ENCODE results near the gene KCNG4.

KCNG4 gene
- total RNA-seq = 0 reads per million in 3 donors

- Histone ChIP-seq H3K9me3 (ENCODE audit: control insufficient read depth, low read length) (no peaks in the 10 kb centered on the region), H3K36me3 (ENCODE audit: control insufficient read depth, insufficient read depth, low read length) (no peaks in the 10 kb centered on the region), H3K27me3 (replicated peaks; ENCODE audit: control insufficient read depth, insufficient read depth, low read length, poor library complexity, severe bottlenecking) (peaks cover 2% of the 10 kb centered on the region), H3K4me1 (ENCODE audit: control insufficient read depth, insufficient read depth, low read length, poor library complexity, severe bottlenecking) (no peaks in the 10 kb centered on the region), H3K4me3 (ENCODE audit: insufficient read depth, low read depth, low read length, poor library complexity, severe bottlenecking) (no peak within 1 kb of the TSS), H3K27ac (ENCODE audit: insufficient read depth, low read length, poor library complexity, severe bottlenecking) (no peak within 1 kb of the TSS)
- no peak for DNase-seq
Measured at GRCh38 chr16:84239909-84240308, at the start of gene KCNG4. TSS of gene KCNG4 (minus strand) at chr16:84240012. CDS start at chr16:84237485, 2,527 bp downstream.

- Histone ChIP-seq H3K4me1 (ENCODE audit: control insufficient read depth, insufficient read depth, low read length, poor library complexity, severe bottlenecking) (no peaks in the 10 kb centered on the region), H3K27me3 (replicated peaks; ENCODE audit: control insufficient read depth, insufficient read depth, low read length, poor library complexity, severe bottlenecking) (no peaks in the 10 kb centered on the region), H3K9me3 (ENCODE audit: control insufficient read depth, low read length) (no peaks in the 10 kb centered on the region), H3K36me3 (ENCODE audit: control insufficient read depth, insufficient read depth, low read length) (no peaks in the 10 kb centered on the region), H3K4me3 (ENCODE audit: insufficient read depth, low read depth, low read length, poor library complexity, severe bottlenecking) (no peak overlapping the region), H3K27ac (ENCODE audit: insufficient read depth, low read length, poor library complexity, severe bottlenecking) (no peak overlapping the region)
- DNase-seq = no peak
Measured at GRCh38 chr16:84288902-84289301, 49.1 kb upstream of the KCNG4 start.

GRCh38 chr16:84286578-84287240 is 46.9 kb upstream of the KCNG4 start:
- H3K27ac ChIP-seq (ENCODE audit: insufficient read depth, low read length, poor library complexity, severe bottlenecking) = no peak overlapping the region
- DNase-seq = no peak
- no peaks in the 10 kb centered on the region for H3K9me3 ChIP-seq (ENCODE audit: control insufficient read depth, low read length)
- no peaks in the 10 kb centered on the region for H3K27me3 ChIP-seq (replicated peaks; ENCODE audit: control insufficient read depth, insufficient read depth, low read length, poor library complexity, severe bottlenecking)
- H3K4me3 ChIP-seq (ENCODE audit: insufficient read depth, low read depth, low read length, poor library complexity, severe bottlenecking) = no peak overlapping the region
- H3K36me3 ChIP-seq (ENCODE audit: control insufficient read depth, insufficient read depth, low read length) = no peaks in the 10 kb centered on the region
- no peaks in the 10 kb centered on the region for H3K4me1 ChIP-seq (ENCODE audit: control insufficient read depth, insufficient read depth, low read length, poor library complexity, severe bottlenecking)

GRCh38 chr16:84284154-84284722 is 44.4 kb upstream of the KCNG4 start:
- H3K4me1 ChIP-seq (ENCODE audit: control insufficient read depth, insufficient read depth, low read length, poor library complexity, severe bottlenecking) = no peaks in the 10 kb centered on the region
- no peaks in the 10 kb centered on the region for H3K36me3 ChIP-seq (ENCODE audit: control insufficient read depth, insufficient read depth, low read length)
- DNase-seq = no peak
- H3K4me3 ChIP-seq (ENCODE audit: insufficient read depth, low read depth, low read length, poor library complexity, severe bottlenecking) = no peak overlapping the region
- H3K9me3 ChIP-seq (ENCODE audit: control insufficient read depth, low read length) = no peaks in the 10 kb centered on the region
- H3K27ac ChIP-seq (ENCODE audit: insufficient read depth, low read length, poor library complexity, severe bottlenecking) = no peak overlapping the region
- H3K27me3 ChIP-seq (replicated peaks; ENCODE audit: control insufficient read depth, insufficient read depth, low read length, poor library complexity, severe bottlenecking) = no peaks in the 10 kb centered on the region

GRCh38 chr16:84283314-84284153 is 43.7 kb upstream of the KCNG4 start:
- H3K27ac ChIP-seq (ENCODE audit: insufficient read depth, low read length, poor library complexity, severe bottlenecking) = no peak overlapping the region

GRCh38 chr16:84282533-84282932 is 42.7 kb upstream of the KCNG4 start:
- Histone ChIP-seq H3K27me3 (replicated peaks; ENCODE audit: control insufficient read depth, insufficient read depth, low read length, poor library complexity, severe bottlenecking) (no peaks in the 10 kb centered on the region), H3K9me3 (ENCODE audit: control insufficient read depth, low read length) (no peaks in the 10 kb centered on the region), H3K4me3 (ENCODE audit: insufficient read depth, low read depth, low read length, poor library complexity, severe bottlenecking) (no peak overlapping the region), H3K36me3 (ENCODE audit: control insufficient read depth, insufficient read depth, low read length) (no peaks in the 10 kb centered on the region), H3K4me1 (ENCODE audit: control insufficient read depth, insufficient read depth, low read length, poor library complexity, severe bottlenecking) (no peaks in the 10 kb centered on the region), H3K27ac (ENCODE audit: insufficient read depth, low read length, poor library complexity, severe bottlenecking) (no peak overlapping the region)
- DNase-seq = no peak

More at GRCh38 chr16:84283314-84284153, 43.7 kb upstream of the KCNG4 start:
- Histone ChIP-seq H3K9me3 (ENCODE audit: control insufficient read depth, low read length) (no peaks in the 10 kb centered on the region), H3K4me3 (ENCODE audit: insufficient read depth, low read depth, low read length, poor library complexity, severe bottlenecking) (no peak overlapping the region), H3K27me3 (replicated peaks; ENCODE audit: control insufficient read depth, insufficient read depth, low read length, poor library complexity, severe bottlenecking) (no peaks in the 10 kb centered on the region), H3K4me1 (ENCODE audit: control insufficient read depth, insufficient read depth, low read length, poor library complexity, severe bottlenecking) (no peaks in the 10 kb centered on the region), H3K36me3 (ENCODE audit: control insufficient read depth, insufficient read depth, low read length) (no peaks in the 10 kb centered on the region)
- DNase-seq = no peak

GRCh38 chr16:84281074-84281473 is 41.3 kb upstream of the KCNG4 start:
- H3K9me3 ChIP-seq (ENCODE audit: control insufficient read depth, low read length) = no peaks in the 10 kb centered on the region
- no peaks in the 10 kb centered on the region for H3K36me3 ChIP-seq (ENCODE audit: control insufficient read depth, insufficient read depth, low read length)
- no peaks in the 10 kb centered on the region for H3K4me1 ChIP-seq (ENCODE audit: control insufficient read depth, insufficient read depth, low read length, poor library complexity, severe bottlenecking)
- DNase-seq = no peak
- H3K27ac ChIP-seq (ENCODE audit: insufficient read depth, low read length, poor library complexity, severe bottlenecking) = no peak overlapping the region
- H3K27me3 ChIP-seq (replicated peaks; ENCODE audit: control insufficient read depth, insufficient read depth, low read length, poor library complexity, severe bottlenecking) = no peaks in the 10 kb centered on the region
- no peak overlapping the region for H3K4me3 ChIP-seq (ENCODE audit: insufficient read depth, low read depth, low read length, poor library complexity, severe bottlenecking)

- Histone ChIP-seq H3K27me3 (replicated peaks; ENCODE audit: control insufficient read depth, insufficient read depth, low read length, poor library complexity, severe bottlenecking) (no peaks in the 10 kb centered on the region), H3K36me3 (ENCODE audit: control insufficient read depth, insufficient read depth, low read length) (no peaks in the 10 kb centered on the region), H3K27ac (ENCODE audit: insufficient read depth, low read length, poor library complexity, severe bottlenecking) (no peak overlapping the region), H3K4me1 (ENCODE audit: control insufficient read depth, insufficient read depth, low read length, poor library complexity, severe bottlenecking) (no peaks in the 10 kb centered on the region), H3K9me3 (ENCODE audit: control insufficient read depth, low read length) (no peaks in the 10 kb centered on the region), H3K4me3 (ENCODE audit: insufficient read depth, low read depth, low read length, poor library complexity, severe bottlenecking) (no peak overlapping the region)
- no peak for DNase-seq
Measured at GRCh38 chr16:84279881-84280280, 40.1 kb upstream of the KCNG4 start.

- no peaks in the 10 kb centered on the region for H3K4me1 ChIP-seq (ENCODE audit: control insufficient read depth, insufficient read depth, low read length, poor library complexity, severe bottlenecking)
- DNase-seq = no peak
- H3K9me3 ChIP-seq (ENCODE audit: control insufficient read depth, low read length) = no peaks in the 10 kb centered on the region
- no peaks in the 10 kb centered on the region for H3K27me3 ChIP-seq (replicated peaks; ENCODE audit: control insufficient read depth, insufficient read depth, low read length, poor library complexity, severe bottlenecking)
- H3K36me3 ChIP-seq (ENCODE audit: control insufficient read depth, insufficient read depth, low read length) = no peaks in the 10 kb centered on the region
- H3K4me3 ChIP-seq (ENCODE audit: insufficient read depth, low read depth, low read length, poor library complexity, severe bottlenecking) = no peak overlapping the region
- no peak overlapping the region for H3K27ac ChIP-seq (ENCODE audit: insufficient read depth, low read length, poor library complexity, severe bottlenecking)
Measured at GRCh38 chr16:84278968-84279367, 39.2 kb upstream of the KCNG4 start.

GRCh38 chr16:84278333-84278732 is 38.5 kb upstream of the KCNG4 start:
- Histone ChIP-seq H3K27me3 (replicated peaks; ENCODE audit: control insufficient read depth, insufficient read depth, low read length, poor library complexity, severe bottlenecking) (no peaks in the 10 kb centered on the region), H3K36me3 (ENCODE audit: control insufficient read depth, insufficient read depth, low read length) (no peaks in the 10 kb centered on the region), H3K27ac (ENCODE audit: insufficient read depth, low read length, poor library complexity, severe bottlenecking) (no peak overlapping the region), H3K4me1 (ENCODE audit: control insufficient read depth, insufficient read depth, low read length, poor library complexity, severe bottlenecking) (no peaks in the 10 kb centered on the region), H3K9me3 (ENCODE audit: control insufficient read depth, low read length) (no peaks in the 10 kb centered on the region), H3K4me3 (ENCODE audit: insufficient read depth, low read depth, low read length, poor library complexity, severe bottlenecking) (no peak overlapping the region)
- DNase-seq = no peak
